BLaER1 (cell line): ENCODE data around the gene AGPAT4.
A peak's percentile ranks its signal among the peaks of the same experiment; 100 is the strongest.

ENCODE experiments used
- H3K27ac ChIP-seq: shearing (Covaris generic); formaldehyde crosslinking; 2 replicates; pipeline ENCODE4 v1.8.1; 2022
- H3K27me3 ChIP-seq: shearing (Covaris generic); formaldehyde crosslinking; 2 replicates; pipeline ENCODE4 v1.8.1; 2022
- H3K36me3 ChIP-seq: shearing (Covaris generic); formaldehyde crosslinking; 2 replicates; pipeline ENCODE4 v1.8.1; 2022
- H3K4me1 ChIP-seq: shearing (Covaris generic); formaldehyde crosslinking; 2 replicates; pipeline ENCODE4 v1.8.1; 2022
- H3K4me2 ChIP-seq: shearing (Covaris generic); formaldehyde crosslinking; 2 replicates; pipeline ENCODE4 v1.8.1; 2022
- H3K4me3 ChIP-seq: shearing (Covaris generic); formaldehyde crosslinking; 2 replicates; pipeline ENCODE4 v1.8.1; 2022
- H3K9ac ChIP-seq: shearing (Covaris generic); formaldehyde crosslinking; 2 replicates; pipeline ENCODE4 v1.8.1; 2022
- H3K9me3 ChIP-seq: shearing (Covaris generic); formaldehyde crosslinking; 2 replicates; pipeline ENCODE4 v1.8.1; 2022
- H4K20me1 ChIP-seq: shearing (Covaris generic); formaldehyde crosslinking; 2 replicates; pipeline ENCODE4 v1.8.1; 2022
- Cebpa-rat ChIP-seq: shearing (Covaris generic); IDR thresholded peaks from 2 replicates; pipeline ENCODE4 v1.8.1; 2022

AGPAT4 gene

GRCh38 chr6:161271343-161272030, 2.4 kb downstream of the AGPAT4 start:
- Histone ChIP-seq H3K9ac (no peak overlapping the region), H3K4me3 (no peak overlapping the region), H3K36me3 (peaks cover 12% of the 10 kb centered on the region), H3K27me3 (no peaks in the 10 kb centered on the region), H4K20me1 (0 out of 2 replicates have a peak, but pooled peaks cover 7% of the 10 kb centered on the region), H3K9me3 (no peaks in the 10 kb centered on the region), H3K4me2 (peak overlapping the region; percentile 13), H3K4me1 (peaks cover 36% of the 10 kb centered on the region), H3K27ac (no peak overlapping the region)
- no peak for TF ChIP-seq Cebpa-rat

- Histone ChIP-seq H3K27ac (no peak overlapping the region), H3K9ac (no peak overlapping the region), H3K4me3 (no peak overlapping the region), H3K4me1 (peaks cover 36% of the 10 kb centered on the region), H3K27me3 (no peaks in the 10 kb centered on the region), H3K4me2 (no peak overlapping the region), H4K20me1 (0 out of 2 replicates have a peak, but pooled peaks cover 13% of the 10 kb centered on the region), H3K36me3 (peaks cover 18% of the 10 kb centered on the region), H3K9me3 (no peaks in the 10 kb centered on the region)
- TF ChIP-seq Cebpa-rat = no peak
Measured at GRCh38 chr6:161270116-161270515, 3.7 kb downstream of the AGPAT4 start.

- Histone ChIP-seq H4K20me1 (0 out of 2 replicates have a peak, but pooled peaks cover 18% of the 10 kb centered on the region), H3K4me1 (peaks cover 30% of the 10 kb centered on the region), H3K27ac (no peak overlapping the region), H3K27me3 (no peaks in the 10 kb centered on the region), H3K9me3 (no peaks in the 10 kb centered on the region), H3K9ac (no peak overlapping the region), H3K4me2 (no peak overlapping the region), H3K36me3 (peaks cover 18% of the 10 kb centered on the region), H3K4me3 (no peak overlapping the region)
- TF ChIP-seq Cebpa-rat = no peak
Measured at GRCh38 chr6:161269310-161269709, 4.6 kb downstream of the AGPAT4 start.

GRCh38 chr6:161268531-161269210, 5.2 kb downstream of the AGPAT4 start:
- no peaks in the 10 kb centered on the region for H3K27me3 ChIP-seq
- no peak overlapping the region for H3K4me3 ChIP-seq
- no peak for TF ChIP-seq Cebpa-rat
- no peak overlapping the region for H3K9ac ChIP-seq
- 0 out of 2 replicates have a peak, but pooled peaks cover 24% of the 10 kb centered on the region for H4K20me1 ChIP-seq
- peaks cover 18% of the 10 kb centered on the region for H3K36me3 ChIP-seq
- peaks cover 28% of the 10 kb centered on the region for H3K4me1 ChIP-seq
- no peak overlapping the region for H3K4me2 ChIP-seq
- H3K9me3 ChIP-seq = no peaks in the 10 kb centered on the region
- H3K27ac ChIP-seq = no peak overlapping the region

- no peak for TF ChIP-seq Cebpa-rat
- no peak overlapping the region for H3K4me3 ChIP-seq
- no peak overlapping the region for H3K9ac ChIP-seq
- H3K9me3 ChIP-seq = no peaks in the 10 kb centered on the region
- peaks cover 12% of the 10 kb centered on the region; the same call in 1 of the 2 replicates for H3K4me1 ChIP-seq
- no peak overlapping the region for H3K4me2 ChIP-seq
- peaks cover 23% of the 10 kb centered on the region for H3K36me3 ChIP-seq
- peaks cover 32% of the 10 kb centered on the region for H4K20me1 ChIP-seq
- H3K27me3 ChIP-seq = no peaks in the 10 kb centered on the region
- H3K27ac ChIP-seq = no peak overlapping the region
Measured at GRCh38 chr6:161266513-161267230, 7.2 kb downstream of the AGPAT4 start.

- no peak overlapping the region for H3K4me2 ChIP-seq
- TF ChIP-seq Cebpa-rat = no peak
- no peak overlapping the region for H3K4me3 ChIP-seq
- no peak overlapping the region for H3K9ac ChIP-seq
- peaks cover 30% of the 10 kb centered on the region for H3K36me3 ChIP-seq
- no peaks in the 10 kb centered on the region for H3K27me3 ChIP-seq
- no peaks in the 10 kb centered on the region for H3K9me3 ChIP-seq
- no peak overlapping the region for H3K27ac ChIP-seq
- 0 out of 2 replicates have a peak, but pooled peaks cover 6% of the 10 kb centered on the region for H3K4me1 ChIP-seq
- peaks cover 26% of the 10 kb centered on the region for H4K20me1 ChIP-seq
Measured at GRCh38 chr6:161265975-161266374, 7.9 kb downstream of the AGPAT4 start.

GRCh38 chr6:161265554-161265953, 8.3 kb downstream of the AGPAT4 start:
- Histone ChIP-seq H4K20me1 (peaks cover 26% of the 10 kb centered on the region), H3K27ac (no peak overlapping the region), H3K27me3 (no peaks in the 10 kb centered on the region), H3K4me2 (no peak overlapping the region), H3K4me3 (no peak overlapping the region), H3K4me1 (0 out of 2 replicates have a peak, but pooled peaks cover 6% of the 10 kb centered on the region), H3K36me3 (peaks cover 34% of the 10 kb centered on the region), H3K9ac (no peak overlapping the region), H3K9me3 (no peaks in the 10 kb centered on the region)
- TF ChIP-seq Cebpa-rat = no peak

- H3K9me3 ChIP-seq = no peaks in the 10 kb centered on the region
- no peak overlapping the region for H3K4me2 ChIP-seq
- no peaks in the 10 kb centered on the region for H3K27me3 ChIP-seq
- no peak overlapping the region for H3K4me3 ChIP-seq
- H3K27ac ChIP-seq = no peak overlapping the region
- H4K20me1 ChIP-seq = peaks cover 26% of the 10 kb centered on the region
- no peak overlapping the region for H3K9ac ChIP-seq
- no peak for TF ChIP-seq Cebpa-rat
- H3K36me3 ChIP-seq = peaks cover 41% of the 10 kb centered on the region
- 0 out of 2 replicates have a peak, but pooled peaks cover 6% of the 10 kb centered on the region for H3K4me1 ChIP-seq
Measured at GRCh38 chr6:161264181-161264580, 9.7 kb downstream of the AGPAT4 start.

- no peak overlapping the region for H3K9ac ChIP-seq
Measured at GRCh38 chr6:161261816-161262215, 12.0 kb downstream of the AGPAT4 start.

More at GRCh38 chr6:161261816-161262215, 12.0 kb downstream of the AGPAT4 start:
- Histone ChIP-seq H3K4me2 (no peak overlapping the region), H3K9me3 (no peaks in the 10 kb centered on the region), H3K27ac (no peak overlapping the region), H4K20me1 (peaks cover 29% of the 10 kb centered on the region), H3K27me3 (no peaks in the 10 kb centered on the region), H3K4me3 (no peak overlapping the region), H3K4me1 (no peaks in the 10 kb centered on the region), H3K36me3 (peaks cover 38% of the 10 kb centered on the region)
- TF ChIP-seq Cebpa-rat = no peak
